ENCODE measurements around the gene CEACAM16.

- TF ChIP-seq, protein P1, sequence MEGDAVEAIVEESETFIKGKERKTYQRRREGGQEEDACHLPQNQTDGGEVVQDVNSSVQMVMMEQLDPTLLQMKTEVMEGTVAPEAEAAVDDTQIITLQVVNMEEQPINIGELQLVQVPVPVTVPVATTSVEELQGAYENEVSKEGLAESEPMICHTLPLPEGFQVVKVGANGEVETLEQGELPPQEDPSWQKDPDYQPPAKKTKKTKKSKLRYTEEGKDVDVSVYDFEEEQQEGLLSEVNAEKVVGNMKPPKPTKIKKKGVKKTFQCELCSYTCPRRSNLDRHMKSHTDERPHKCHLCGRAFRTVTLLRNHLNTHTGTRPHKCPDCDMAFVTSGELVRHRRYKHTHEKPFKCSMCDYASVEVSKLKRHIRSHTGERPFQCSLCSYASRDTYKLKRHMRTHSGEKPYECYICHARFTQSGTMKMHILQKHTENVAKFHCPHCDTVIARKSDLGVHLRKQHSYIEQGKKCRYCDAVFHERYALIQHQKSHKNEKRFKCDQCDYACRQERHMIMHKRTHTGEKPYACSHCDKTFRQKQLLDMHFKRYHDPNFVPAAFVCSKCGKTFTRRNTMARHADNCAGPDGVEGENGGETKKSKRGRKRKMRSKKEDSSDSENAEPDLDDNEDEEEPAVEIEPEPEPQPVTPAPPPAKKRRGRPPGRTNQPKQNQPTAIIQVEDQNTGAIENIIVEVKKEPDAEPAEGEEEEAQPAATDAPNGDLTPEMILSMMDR (conservative IDR thresholded peaks at IDR 0.05; ENCODE audit: low read depth, low read length): no peak
- TF ChIP-seq EZH2 (IDR thresholded peaks at IDR 0.05; ENCODE audit: low read length, unreplicated experiment) (no peak), EZH2phosphoT487 (IDR thresholded peaks at IDR 0.05; ENCODE audit: borderline replicate concordance, low read length) (no peak)
Observed at GRCh38 chr19:44731622-44732021, 32.7 kb downstream of the CEACAM16 start.

All from PC-3 (cell line).